ENCODE results near the gene CEP162.
"Not testable (repeated sequence)": the region's sequence is repeated elsewhere in the genome, so short reads cannot be mapped to it uniquely, and the experiment has no call there.

CEP162 gene

GRCh38 chr6:84243240-84243639 is 15.8 kb upstream of the CEP162 start:
- ATAC-seq, result no peak
- TF ChIP-seq ZNF565 (CRISPR knock-in tag; conservative IDR thresholded peaks at IDR 0.05; ENCODE audit: low read depth) (no peak), BACH2 (CRISPR knock-in tag; IDR thresholded peaks at IDR 0.05; ENCODE audit: borderline replicate concordance) (no peak), ZFP3 (CRISPR knock-in tag; IDR thresholded peaks at IDR 0.05) (no peak), TCF4 (CRISPR knock-in tag; IDR thresholded peaks at IDR 0.05; ENCODE audit: borderline replicate concordance) (no peak), ZNF70 (CRISPR knock-in tag; IDR thresholded peaks at IDR 0.05) (no peak), ZC3H10 (CRISPR knock-in tag; IDR thresholded peaks at IDR 0.05) (no peak), ISL1 (CRISPR knock-in tag; IDR thresholded peaks at IDR 0.05) (no peak)

- ATAC-seq, result no peak
- no peak for TF ChIP-seq ZNF565 (CRISPR knock-in tag; conservative IDR thresholded peaks at IDR 0.05; ENCODE audit: low read depth)
- TF ChIP-seq ZC3H10 (CRISPR knock-in tag; IDR thresholded peaks at IDR 0.05), result no peak
- TF ChIP-seq ARNTL (CRISPR knock-in tag; IDR thresholded peaks at IDR 0.05; ENCODE audit: borderline replicate concordance, low read depth), result no peak
- TF ChIP-seq ZNF70 (CRISPR knock-in tag; IDR thresholded peaks at IDR 0.05), result no peak
These were observed 14.8 kb upstream of the CEP162 start for GRCh38 chr6:84242265-84242664.

- ATAC-seq, result peak; percentile 16
- TF ChIP-seq ZNF8 (CRISPR knock-in tag; IDR thresholded peaks at IDR 0.05) (no peak), ZC3H10 (CRISPR knock-in tag; IDR thresholded peaks at IDR 0.05) (no peak), CSDC2 (CRISPR knock-in tag; IDR thresholded peaks at IDR 0.05) (no peak), ZNF70 (CRISPR knock-in tag; IDR thresholded peaks at IDR 0.05) (no peak), BACH2 (CRISPR knock-in tag; IDR thresholded peaks at IDR 0.05; ENCODE audit: borderline replicate concordance) (no peak)
These were observed 728 bp upstream of the CEP162 start for GRCh38 chr6:84228198-84228543.

GRCh38 chr6:84227044-84227433 is 404 bp downstream of the CEP162 start:
- TF ChIP-seq SNAI2 (CRISPR knock-in tag; IDR thresholded peaks at IDR 0.05), result no peak
- no peak for TF ChIP-seq ZC3H10 (CRISPR knock-in tag; IDR thresholded peaks at IDR 0.05)
- TF ChIP-seq TSHZ2 (CRISPR knock-in tag; IDR thresholded peaks at IDR 0.05), result no peak
- TF ChIP-seq ZFP30 (CRISPR knock-in tag; IDR thresholded peaks at IDR 0.05), result no peak
- no peak for TF ChIP-seq ISL1 (CRISPR knock-in tag; IDR thresholded peaks at IDR 0.05)
- TF ChIP-seq BACH2 (CRISPR knock-in tag; IDR thresholded peaks at IDR 0.05; ENCODE audit: borderline replicate concordance), result no peak
- no peak for TF ChIP-seq PATZ1 (CRISPR knock-in tag; IDR thresholded peaks at IDR 0.05; ENCODE audit: borderline replicate concordance)
- no peak for TF ChIP-seq ZNF70 (CRISPR knock-in tag; IDR thresholded peaks at IDR 0.05)
- TF ChIP-seq ARNTL (CRISPR knock-in tag; IDR thresholded peaks at IDR 0.05; ENCODE audit: borderline replicate concordance, low read depth), result no peak
- ATAC-seq, result peak; percentile 15

- no peak for ATAC-seq
- TF ChIP-seq ZNF565 (CRISPR knock-in tag; conservative IDR thresholded peaks at IDR 0.05; ENCODE audit: low read depth) (no peak), ESRRG (CRISPR knock-in tag; IDR thresholded peaks at IDR 0.05) (no peak), TOX (CRISPR knock-in tag; IDR thresholded peaks at IDR 0.05; ENCODE audit: borderline replicate concordance) (no peak), ARNTL (CRISPR knock-in tag; IDR thresholded peaks at IDR 0.05; ENCODE audit: borderline replicate concordance, low read depth) (no peak), ZNF70 (CRISPR knock-in tag; IDR thresholded peaks at IDR 0.05) (no peak), CSRNP3 (CRISPR knock-in tag; IDR thresholded peaks at IDR 0.05) (no peak), POU6F1 (CRISPR knock-in tag; IDR thresholded peaks at IDR 0.05; ENCODE audit: borderline replicate concordance, low read depth) (no peak), ZNF8 (CRISPR knock-in tag; IDR thresholded peaks at IDR 0.05) (no peak), ZC3H10 (CRISPR knock-in tag; IDR thresholded peaks at IDR 0.05) (no peak), ZFP30 (CRISPR knock-in tag; IDR thresholded peaks at IDR 0.05) (no peak), GLIS3 (CRISPR knock-in tag; IDR thresholded peaks at IDR 0.05) (no peak), TCF4 (CRISPR knock-in tag; IDR thresholded peaks at IDR 0.05; ENCODE audit: borderline replicate concordance) (no peak), PPARA (CRISPR knock-in tag; IDR thresholded peaks at IDR 0.05; ENCODE audit: borderline replicate concordance) (no peak), SNAI2 (CRISPR knock-in tag; IDR thresholded peaks at IDR 0.05) (no peak), ZFP3 (CRISPR knock-in tag; IDR thresholded peaks at IDR 0.05) (no peak), CSDC2 (CRISPR knock-in tag; IDR thresholded peaks at IDR 0.05) (no peak), RARB (CRISPR knock-in tag; IDR thresholded peaks at IDR 0.05) (no peak)
These were observed 3.2 kb downstream of the CEP162 start for GRCh38 chr6:84224251-84224650.

- not testable (repeated sequence) for ATAC-seq
These were observed 3.8 kb downstream of the CEP162 start for GRCh38 chr6:84223608-84224007.

Data from SK-N-SH treated with all-trans-retinoic acid at 6 μM for 48 hours (cell line).